PC-9 (cell line): ENCODE measurements around the gene HCFC2.

Experiments
- CTCF ChIP-seq: fragments of 200-600 bp; sonication (generic); conservative IDR thresholded peaks from 2 replicates; pipeline ENCODE4 v1.6.1; 2017; ENCODE audit warnings: mixed run types, antibody characterized with exemption, mild to moderate bottlenecking, moderate library complexity
- EZH2 ChIP-seq: fragments of 200-600 bp; sonication (generic); IDR thresholded peaks from 2 replicates; pipeline ENCODE4 v1.8.0; 2017; ENCODE audit warnings: antibody characterized with exemption, low read depth

GRCh38 chr12:104094284-104094683 is 30.0 kb downstream of the HCFC2 start:
- TF ChIP-seq EZH2 = no peak
- TF ChIP-seq CTCF = no peak
